Measurements from ENCODE around the gene CTTNBP2. TPM values are rescaled to one million over a fixed set of nuclear protein-coding genes. Genes with fewer than 3 reads are reported as not detected.

Gene CTTNBP2
- total RNA-seq, 4 donors from 2014 or later, result 6.8 to 15.4 (median 10.3) TPM

- no peak for TF ChIP-seq CTCF (IDR thresholded peaks at IDR 0.05; ENCODE audit: low read depth)
Observed at GRCh38 chr7:117870448-117871130, 2.7 kb downstream of the CTTNBP2 start.

GRCh38 chr7:117869374-117869773 is 3.9 kb downstream of the CTTNBP2 start:
- no peak for TF ChIP-seq CTCF (IDR thresholded peaks at IDR 0.05; ENCODE audit: low read depth)

GRCh38 chr7:117863618-117864017 is 9.6 kb downstream of the CTTNBP2 start:
- no peak for TF ChIP-seq CTCF (IDR thresholded peaks at IDR 0.05; ENCODE audit: low read depth)

- TF ChIP-seq CTCF (IDR thresholded peaks at IDR 0.05; ENCODE audit: low read depth), result no peak
Observed at GRCh38 chr7:117862378-117862777, 10.9 kb downstream of the CTTNBP2 start.

- no peak for TF ChIP-seq CTCF (IDR thresholded peaks at IDR 0.05; ENCODE audit: low read depth)
Observed at GRCh38 chr7:117859246-117859812, 13.9 kb downstream of the CTTNBP2 start.

- TF ChIP-seq CTCF (IDR thresholded peaks at IDR 0.05; ENCODE audit: low read depth), result no peak
Observed at GRCh38 chr7:117858712-117859111, 14.5 kb downstream of the CTTNBP2 start.

GRCh38 chr7:117857718-117858117 is 15.5 kb downstream of the CTTNBP2 start:
- TF ChIP-seq CTCF (IDR thresholded peaks at IDR 0.05; ENCODE audit: low read depth), result no peak
